Activated effector memory CD4-positive, alpha-beta T cell treated with Interleukin-2 at 50 U/mL for 16 hours (primary cell): ENCODE results near the gene DNAH3.
"Not testable (repeated sequence)": the region's sequence is repeated elsewhere in the genome, so short reads cannot be mapped to it uniquely, and the experiment has no call there.

Source experiments
- DNase-seq: peaks from one replicate; pipeline ENCODE4 v3.0.0-alpha.2; 2020

Gene DNAH3, protein sequence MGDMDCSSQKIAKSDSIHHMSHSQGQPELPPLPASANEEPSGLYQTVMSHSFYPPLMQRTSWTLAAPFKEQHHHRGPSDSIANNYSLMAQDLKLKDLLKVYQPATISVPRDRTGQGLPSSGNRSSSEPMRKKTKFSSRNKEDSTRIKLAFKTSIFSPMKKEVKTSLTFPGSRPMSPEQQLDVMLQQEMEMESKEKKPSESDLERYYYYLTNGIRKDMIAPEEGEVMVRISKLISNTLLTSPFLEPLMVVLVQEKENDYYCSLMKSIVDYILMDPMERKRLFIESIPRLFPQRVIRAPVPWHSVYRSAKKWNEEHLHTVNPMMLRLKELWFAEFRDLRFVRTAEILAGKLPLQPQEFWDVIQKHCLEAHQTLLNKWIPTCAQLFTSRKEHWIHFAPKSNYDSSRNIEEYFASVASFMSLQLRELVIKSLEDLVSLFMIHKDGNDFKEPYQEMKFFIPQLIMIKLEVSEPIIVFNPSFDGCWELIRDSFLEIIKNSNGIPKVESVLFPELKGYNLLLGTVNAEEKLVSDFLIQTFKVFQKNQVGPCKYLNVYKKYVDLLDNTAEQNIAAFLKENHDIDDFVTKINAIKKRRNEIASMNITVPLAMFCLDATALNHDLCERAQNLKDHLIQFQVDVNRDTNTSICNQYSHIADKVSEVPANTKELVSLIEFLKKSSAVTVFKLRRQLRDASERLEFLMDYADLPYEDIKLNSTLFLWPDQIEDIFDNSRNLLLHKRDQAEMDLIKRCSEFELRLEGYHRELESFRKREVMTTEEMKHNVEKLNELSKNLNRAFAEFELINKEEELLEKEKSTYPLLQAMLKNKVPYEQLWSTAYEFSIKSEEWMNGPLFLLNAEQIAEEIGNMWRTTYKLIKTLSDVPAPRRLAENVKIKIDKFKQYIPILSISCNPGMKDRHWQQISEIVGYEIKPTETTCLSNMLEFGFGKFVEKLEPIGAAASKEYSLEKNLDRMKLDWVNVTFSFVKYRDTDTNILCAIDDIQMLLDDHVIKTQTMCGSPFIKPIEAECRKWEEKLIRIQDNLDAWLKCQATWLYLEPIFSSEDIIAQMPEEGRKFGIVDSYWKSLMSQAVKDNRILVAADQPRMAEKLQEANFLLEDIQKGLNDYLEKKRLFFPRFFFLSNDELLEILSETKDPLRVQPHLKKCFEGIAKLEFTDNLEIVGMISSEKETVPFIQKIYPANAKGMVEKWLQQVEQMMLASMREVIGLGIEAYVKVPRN (N-terminal part only)

DNA sequence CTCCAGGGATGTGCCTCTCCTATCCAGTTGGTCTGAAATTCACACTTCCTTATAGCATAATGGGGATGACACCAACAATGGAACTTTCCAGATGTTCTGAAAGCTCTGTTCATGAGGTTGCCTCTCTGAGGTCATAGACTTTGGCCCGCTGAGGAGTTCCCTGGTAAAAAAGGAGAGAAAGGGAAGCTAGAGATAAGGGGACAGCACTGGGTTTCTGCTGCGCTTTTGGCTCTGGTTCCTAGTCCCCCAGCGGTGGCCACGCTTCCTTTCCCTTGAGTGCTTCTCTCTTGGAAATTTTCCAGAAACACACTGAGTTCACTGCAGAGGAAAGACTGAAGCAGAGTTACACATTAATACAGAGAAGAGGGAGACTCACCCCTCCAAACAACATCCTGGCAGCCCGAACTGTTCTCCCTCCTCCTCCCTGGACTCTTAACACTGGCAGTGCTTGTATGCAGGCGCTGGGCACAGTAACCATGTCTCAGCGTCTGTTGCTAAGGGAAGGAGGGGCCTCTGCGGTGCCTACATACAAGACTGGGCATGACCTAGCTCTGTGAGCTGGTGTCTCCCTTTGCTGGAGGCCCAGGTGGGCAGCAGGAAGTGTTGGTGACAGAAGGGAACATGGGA lies at the start of gene DNAH3:
TSS of gene DNAH3 (minus strand) at position 472 of the 627 bp plus-strand sequence. CDS start 527 bp downstream, outside the sequence.
- DNase-seq, result no peak

DNA sequence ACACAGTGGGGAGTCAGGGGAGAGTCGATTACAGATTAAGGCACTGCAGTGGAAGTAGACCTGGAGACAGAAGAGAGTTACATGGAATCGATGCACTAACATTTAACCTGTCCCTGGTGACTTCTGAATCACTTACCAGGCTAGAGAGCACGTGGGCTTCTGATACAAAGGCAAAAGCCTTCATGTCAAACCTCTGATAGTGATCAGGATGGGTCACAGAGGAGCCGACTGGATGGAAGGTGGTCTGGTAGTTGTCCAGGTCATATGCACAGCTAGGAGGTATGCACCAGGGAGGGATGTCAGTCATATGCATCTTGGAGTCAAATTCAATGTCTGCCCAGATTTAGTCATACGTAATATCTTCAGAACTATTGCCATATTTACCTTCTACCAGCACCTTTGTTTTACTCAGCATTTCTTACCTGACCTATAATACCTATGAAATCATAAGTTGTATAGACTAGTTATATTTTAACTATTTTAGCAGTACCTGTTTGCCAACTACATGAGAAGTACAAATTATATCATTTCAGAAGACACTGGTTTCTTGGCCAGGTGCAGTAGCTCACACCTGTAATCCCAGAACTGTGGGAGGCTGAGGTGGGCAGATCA lies 49.1 kb upstream of the DNAH3 start:
- no peak for DNase-seq

DNA sequence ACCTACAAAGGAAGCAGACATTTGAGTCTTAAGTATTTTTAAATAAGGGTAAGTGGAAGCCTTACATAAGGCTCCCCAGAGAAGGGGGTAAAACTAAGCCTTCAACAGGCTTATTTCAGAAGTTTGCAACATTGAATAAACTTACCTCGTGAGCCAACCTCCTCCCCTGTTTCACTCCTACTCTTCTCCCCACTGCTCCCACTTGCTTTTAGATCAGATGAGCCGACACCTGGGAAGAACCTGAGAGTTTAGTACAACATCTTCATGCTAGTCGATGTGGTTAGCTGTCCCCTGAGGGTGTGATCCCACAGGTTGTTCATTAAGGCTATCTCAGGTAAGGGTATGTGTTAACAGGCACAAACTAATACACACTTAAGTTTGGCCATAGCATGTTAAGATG lies 47.0 kb upstream of the DNAH3 start:
- no peak for DNase-seq

DNA sequence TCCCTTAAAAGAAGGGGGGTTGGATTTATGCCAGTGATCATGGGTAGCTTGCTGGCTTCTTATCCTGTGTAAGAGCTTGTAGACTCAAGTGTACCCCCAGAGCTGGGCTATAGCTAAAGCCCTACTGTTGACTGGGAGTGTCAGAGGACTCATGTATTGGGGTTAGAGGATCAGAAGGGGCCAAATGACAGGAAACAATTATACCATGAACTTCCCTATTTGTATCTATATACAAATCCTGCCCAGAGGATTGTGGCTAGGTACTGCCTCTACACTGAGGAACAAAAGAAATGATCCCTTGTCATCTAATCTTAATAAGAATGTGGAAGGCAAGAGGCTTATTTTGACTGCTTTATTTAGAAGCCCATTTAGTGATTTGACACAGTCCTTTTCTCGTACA lies 46.5 kb upstream of the DNAH3 start:
- no peak for DNase-seq

DNA sequence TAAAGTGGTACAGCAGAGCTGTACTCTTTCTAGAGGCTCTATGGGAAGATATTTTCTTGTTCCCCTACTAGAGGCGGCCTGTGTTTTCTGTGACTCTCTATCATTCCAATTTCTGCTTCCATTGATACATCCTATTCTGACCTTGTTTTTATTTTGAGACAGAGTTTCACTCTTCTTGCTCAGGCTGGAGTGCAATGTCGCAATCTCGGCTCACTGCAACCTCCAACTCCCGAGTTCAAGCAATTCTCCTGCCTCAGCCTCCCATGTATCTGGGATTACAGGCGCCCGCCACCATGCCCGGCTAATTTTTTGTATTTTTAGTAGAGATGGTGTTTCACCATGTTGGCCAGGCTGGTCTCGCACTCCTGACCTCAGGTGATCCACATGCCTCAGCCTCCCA lies 44.7 kb upstream of the DNAH3 start:
- not testable (repeated sequence) for DNase-seq

DNA sequence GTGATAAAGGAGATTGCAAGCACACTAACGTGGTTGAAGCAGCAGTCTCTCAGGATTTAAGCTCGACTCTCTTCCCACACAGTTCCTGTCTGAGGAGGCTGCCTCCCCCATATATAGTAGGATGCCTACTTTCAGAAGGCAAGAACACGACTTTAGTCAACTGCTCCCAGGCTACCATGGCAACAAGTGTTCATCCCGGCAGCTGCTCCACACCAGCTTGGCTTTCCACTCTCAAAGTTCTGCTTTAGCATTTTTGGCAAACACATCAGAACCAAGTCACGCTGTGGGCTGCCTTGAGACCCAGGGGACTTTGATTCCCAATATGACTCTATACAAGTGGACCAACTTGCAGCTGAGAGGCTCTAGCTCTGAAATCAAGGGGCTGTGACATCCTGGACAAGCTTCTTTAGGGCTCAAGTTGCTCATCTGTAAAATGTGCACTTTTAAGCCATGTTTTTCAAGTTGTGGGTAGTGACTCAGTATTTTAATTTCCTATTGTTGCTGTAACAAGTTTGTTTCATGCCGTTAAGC lies 44.2 kb upstream of the DNAH3 start:
- DNase-seq, result no peak

DNA sequence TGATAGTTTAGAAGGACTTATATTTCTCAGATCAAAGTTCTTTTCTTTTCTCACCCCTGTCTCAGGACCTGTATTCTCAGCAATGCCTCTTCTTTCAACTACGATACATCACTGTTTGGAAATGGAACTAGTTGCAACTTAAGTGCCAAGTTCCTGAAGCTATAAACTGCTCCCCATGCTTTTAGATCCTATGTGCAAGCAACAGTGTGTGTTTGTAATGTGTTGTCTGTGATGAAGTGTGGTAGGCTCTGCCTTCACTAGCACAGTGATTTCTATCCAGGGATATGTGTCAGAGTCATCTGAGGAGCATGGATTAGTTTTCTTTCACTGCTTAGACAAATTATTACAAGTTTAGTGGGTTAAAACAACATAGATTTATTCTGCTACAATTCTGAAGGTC lies 42.3 kb upstream of the DNAH3 start:
- no peak for DNase-seq

DNA sequence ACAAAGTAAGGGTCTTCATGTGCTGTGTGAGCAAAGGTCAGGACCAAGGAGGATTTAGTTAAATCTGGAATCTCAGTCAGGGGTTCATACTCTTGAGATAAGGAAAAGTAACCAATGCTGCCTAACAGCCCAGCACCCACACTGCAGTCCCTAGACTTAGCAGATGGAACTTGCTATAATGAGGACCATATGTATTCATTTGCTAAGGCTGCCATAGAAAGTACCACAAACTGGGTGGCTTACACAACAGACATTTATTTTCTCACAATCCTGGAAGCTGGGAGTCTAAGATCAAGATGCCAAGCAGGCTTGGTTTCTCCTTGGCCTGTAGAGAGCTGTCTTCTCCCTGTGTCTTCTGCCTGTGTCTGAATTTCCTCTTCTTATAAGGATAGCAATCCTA lies 40.0 kb upstream of the DNAH3 start:
- no peak for DNase-seq

DNA sequence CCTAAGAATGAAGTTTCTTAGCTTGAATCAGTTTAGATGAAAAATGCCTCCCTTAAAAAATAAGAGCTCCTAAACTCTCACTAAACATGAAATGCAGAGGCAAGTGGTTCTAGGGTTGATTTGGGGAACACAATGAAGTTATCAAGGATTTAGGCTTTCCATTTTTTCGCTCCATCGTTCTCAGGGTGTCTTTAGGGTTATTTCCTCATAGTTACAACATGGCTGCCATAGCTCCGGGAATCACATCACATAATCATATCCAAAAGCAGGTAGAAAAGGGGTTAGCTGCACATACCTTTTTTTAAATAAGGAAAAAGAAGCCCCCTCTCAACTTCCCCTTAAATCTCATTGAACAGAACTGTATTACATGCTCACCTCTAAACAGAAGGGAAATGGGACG lies 39.4 kb upstream of the DNAH3 start:
- no peak for DNase-seq

DNA sequence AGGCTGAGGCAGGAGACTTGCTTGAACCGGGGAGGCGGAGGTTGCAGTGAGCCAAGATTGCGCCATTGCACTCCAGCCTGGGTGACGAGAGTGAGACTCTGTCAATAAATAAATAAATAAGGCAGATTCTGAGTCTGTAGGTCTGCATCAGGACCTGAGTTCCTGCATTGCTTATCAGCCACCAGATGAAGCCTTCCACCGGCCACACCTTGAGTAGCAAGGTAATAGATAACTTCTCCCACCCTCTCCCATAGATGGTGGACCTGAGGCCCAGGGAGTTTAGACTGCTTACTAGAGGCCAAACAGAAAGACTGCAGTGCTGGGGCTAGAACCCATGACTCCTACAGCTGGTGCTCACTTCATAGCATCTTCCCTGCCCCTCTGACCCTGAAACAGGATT lies 38.7 kb upstream of the DNAH3 start:
- DNase-seq, result no peak

DNA sequence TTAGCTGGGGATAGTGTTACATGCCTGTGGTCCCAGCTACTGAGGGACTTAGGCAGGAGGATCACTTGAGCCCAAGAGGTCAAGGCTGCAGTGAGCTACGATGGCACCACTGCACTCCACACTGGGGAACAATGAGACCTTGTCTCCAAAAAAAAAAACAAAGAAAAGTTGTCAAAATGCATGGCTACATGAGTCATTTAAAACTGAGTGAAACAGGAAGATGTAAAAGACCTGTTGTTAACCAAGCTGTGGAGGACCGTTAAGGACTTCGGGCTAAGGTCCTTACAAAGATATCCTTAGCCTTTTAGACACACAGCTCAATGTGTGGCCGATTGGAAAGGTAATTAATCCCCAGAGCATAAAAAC lies 35.7 kb upstream of the DNAH3 start:
- DNase-seq, result no peak

DNA sequence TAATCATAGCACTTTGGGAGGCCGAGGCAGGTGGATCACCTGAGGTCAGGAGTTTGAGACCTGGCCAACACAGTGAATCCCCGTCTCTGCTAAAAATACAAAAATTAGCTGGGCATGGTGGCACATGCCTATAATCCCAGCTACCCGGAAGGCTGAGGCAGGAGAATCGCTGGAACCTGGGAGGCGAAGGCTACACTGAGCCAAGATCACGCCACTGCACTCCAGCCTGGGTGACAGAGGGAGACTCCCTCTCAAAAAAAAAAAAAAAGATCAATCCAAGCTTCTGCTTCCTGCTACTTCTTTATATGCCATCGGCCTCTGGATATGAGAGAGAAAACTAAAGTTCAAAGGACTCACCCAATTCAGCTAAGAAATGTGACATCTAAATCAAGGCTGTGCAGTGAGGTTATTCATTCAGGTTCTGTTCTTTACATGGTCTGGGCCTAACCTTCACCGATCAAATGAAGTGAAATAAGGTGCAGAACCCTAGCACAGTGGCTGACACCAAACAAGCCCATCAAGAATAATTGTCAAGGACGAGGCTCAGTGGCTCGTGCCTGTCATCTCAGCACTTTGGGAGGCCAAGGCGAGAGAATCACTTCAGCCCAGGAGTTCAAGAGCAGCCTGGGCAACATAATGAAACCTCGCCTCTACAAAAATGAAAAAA lies 35.1 kb upstream of the DNAH3 start:
- no peak for DNase-seq

DNA sequence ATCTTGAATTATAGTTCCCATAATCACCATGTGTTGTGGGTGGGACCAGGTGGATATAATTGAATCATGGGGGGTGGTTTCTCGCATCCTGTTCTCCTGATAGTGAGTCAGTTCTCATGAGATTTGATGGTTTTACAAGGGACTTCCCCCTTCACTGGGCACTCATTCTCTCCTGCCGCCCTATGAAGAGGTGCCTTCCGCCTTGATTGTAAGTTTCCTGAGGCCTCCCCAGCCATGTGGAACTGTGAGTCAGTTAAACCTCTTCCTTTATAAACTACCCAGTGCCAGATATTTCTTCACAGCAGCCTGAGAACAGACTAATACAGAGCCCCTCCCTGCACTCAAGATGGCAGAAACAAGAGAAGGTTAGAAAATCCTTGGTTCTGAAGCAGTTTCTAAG lies 34.2 kb upstream of the DNAH3 start:
- no peak for DNase-seq

DNA sequence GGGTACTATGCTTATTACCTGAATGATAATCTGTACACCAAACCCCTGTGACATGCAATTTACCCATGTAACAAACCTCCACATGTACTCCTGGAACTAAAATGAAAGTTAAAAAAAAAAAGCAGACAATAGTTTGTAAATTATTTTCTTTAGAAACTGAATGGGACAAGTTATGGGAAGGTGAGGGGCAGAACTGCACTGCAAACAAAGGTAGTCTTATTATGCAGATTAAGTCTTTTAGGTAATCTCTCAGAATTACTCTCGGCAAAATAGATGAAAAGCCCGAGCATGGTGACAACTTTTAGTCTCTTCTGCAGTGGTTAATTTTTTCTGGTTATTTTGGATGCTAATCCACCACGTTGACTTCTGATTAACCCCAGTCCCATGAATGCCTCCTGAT lies 33.3 kb upstream of the DNAH3 start:
- DNase-seq, result no peak

DNA sequence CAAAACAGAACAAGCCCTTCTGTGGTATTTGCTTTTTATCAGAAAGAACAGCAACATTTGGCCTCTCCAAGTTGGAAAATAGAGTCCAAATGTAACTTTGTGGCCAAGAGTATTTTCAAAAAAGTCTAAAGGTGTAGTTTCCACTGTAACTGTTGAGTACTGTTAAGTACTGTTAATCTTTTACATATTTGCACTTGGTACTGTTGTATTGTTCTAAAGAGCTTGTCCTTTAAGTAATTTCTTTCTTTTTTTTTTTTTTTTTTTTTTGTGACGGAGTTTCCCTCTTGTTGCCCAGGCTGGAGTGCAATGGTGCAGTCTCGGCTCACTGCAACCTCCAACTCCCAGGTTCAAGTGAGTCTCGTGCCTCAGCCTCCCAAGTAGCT lies 29.3 kb upstream of the DNAH3 start:
- DNase-seq, result no peak

DNA sequence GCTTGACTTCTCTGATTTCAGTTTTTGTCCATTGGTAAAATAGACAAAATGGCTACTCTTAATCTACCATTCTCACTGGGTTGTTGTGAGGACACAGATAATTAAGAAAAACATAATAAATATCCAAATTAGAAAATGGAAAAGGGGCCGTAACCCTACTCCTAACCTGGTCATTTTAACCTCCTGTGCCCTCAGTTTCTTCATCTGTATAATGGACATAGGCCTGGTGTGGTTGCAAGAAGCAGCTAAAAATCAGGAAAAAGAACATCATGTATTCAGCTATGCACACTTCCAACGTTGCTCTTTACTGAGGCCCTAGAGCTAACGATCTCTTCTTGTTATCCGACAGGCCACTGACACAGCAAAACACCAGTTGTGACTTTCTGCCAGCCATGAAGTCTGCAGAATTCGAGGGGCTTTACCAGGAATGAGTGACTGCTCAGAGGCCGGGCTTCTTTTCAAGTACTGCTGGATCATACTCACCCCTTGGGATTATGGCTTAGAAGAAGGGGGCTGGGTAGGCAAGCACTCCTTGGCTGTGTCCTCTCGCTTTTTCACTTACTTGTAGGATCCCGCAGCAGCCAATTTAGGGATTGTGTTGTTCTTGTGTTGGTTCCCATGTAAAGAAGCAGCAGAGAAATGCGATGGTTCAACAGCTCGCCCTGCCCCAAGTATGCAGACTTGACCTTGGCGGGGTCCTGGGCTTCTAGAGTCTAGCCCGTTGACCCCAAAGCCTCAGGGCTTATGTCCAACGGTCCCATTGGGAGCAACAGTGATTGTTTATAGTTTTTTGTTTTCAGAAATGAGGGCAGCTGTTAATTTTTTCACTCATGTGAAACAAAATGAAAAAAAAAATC lies 28.7 kb upstream of the DNAH3 start:
- DNase-seq, result no peak

DNA sequence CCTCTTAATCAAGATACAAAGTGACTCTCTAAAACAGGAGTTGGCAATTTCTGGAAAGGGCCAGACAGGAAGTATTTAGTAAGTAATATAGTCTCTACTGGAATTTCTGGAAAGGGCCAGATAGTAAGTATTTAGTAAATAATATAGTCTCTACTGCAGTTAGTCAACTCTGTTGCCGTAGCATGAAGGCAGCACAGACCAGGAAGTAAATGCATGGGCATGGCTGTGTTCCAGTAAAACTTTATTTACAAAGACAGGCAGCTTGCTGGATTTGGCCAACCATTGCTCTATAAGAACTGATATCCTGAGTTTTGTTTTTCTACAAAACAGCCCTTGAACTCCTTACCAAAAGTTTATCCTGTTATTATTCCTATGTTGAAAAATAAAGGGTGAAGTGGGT lies 24.8 kb upstream of the DNAH3 start:
- no peak for DNase-seq

DNA sequence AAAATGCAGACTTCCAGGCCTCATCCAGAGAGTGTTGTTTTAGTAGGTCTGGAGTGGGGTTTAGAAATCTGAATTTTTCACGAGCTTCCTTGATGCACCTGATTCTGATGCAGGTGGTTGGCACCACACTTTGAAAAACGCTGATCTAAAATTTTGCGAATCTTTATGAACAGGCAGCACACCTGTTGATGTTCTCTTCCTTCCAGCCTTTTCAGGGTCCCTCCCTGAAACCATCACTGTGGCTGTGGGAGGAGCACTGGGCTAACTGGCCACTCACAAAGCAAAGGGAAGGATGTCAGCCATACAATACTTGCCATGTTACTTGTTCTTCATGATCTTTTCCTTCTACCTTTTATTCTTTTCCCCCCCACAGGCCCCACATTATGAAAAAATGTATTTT lies 22.0 kb upstream of the DNAH3 start:
- DNase-seq, result no peak

DNA sequence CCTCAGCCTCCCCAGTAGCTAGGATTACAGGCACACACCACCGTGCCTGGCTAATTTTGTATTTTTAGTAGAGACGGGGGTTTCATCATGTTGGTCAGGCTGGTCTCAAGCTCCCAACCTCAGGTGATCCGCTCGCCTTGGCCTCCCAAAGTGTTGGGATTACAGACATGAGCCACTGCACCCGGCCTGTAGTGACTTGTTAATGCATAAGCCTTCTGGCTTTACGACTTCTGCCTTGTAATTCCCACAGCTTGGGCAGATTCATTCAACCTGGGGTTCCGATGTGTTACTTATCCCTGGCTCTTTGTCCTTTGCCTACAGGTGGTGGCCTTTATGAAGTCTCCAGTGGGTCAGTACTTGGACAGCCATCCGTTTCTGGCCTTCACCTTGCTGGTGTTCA lies 19.5 kb upstream of the DNAH3 start:
- DNase-seq, result not testable (repeated sequence)

DNA sequence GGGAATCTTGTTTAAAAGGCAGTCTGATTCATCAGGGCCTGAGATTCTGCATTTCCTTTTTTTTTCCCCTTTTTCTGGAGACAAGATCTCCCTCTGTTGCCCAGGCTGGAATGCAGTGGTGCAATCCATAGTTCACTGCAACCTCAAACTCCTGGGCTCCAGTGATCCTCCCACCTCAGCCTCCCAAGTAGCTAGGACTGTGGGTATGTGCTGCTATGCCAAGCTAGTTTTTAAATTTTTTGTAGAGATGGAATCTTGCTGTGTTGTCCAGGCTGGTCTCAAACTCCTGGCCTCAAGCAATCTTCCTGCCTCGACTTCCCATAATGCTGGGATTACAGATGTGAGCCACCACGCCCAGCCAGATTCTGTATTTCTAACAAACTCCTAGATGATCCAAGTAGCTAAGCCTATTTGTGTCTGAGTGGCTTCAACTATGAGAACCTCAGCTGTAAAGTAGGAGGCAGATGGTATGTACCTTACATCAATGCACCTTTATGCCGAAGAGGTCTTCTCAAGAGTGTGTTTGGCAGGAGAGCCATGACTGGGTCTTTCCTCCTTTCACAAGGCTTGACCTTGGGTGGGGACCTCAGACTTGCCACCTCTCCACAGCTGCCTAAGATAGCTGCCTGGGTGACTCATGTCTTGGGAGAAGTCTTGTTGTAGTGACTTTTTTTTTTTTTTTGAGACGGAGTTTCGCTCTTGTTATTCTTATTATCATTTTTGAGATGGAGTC lies 18.8 kb upstream of the DNAH3 start:
- DNase-seq, result no peak
